Skin epidermis (tissue), 12 donors: Measurements from ENCODE around the gene PYGO2.
"Not testable (repeated sequence)": the region's sequence is repeated elsewhere in the genome, so short reads cannot be mapped to it uniquely, and the experiment has no call there.

Source experiments
- H3K27ac ChIP-seq, 21 experiments: fragments of 200-600 bp; sonication (generic) in 11 of 21; one replicate each; pipeline ENCODE4 v1.5.0; 2020; ENCODE audit warnings: mild to moderate bottlenecking in 3 of 21, inconsistent platforms in 2 of 21, moderate library complexity in 2 of 21
- H3K4me3 ChIP-seq, 7 experiments: fragments of 200-600 bp; sonication (generic) in 2 of 7; one replicate each; pipeline ENCODE4 v1.5.0; 2020; ENCODE audit warnings: inconsistent platforms in 2 of 7, mild to moderate bottlenecking in 2 of 7, moderate library complexity in 1 of 7

The PYGO2 gene

DNA sequence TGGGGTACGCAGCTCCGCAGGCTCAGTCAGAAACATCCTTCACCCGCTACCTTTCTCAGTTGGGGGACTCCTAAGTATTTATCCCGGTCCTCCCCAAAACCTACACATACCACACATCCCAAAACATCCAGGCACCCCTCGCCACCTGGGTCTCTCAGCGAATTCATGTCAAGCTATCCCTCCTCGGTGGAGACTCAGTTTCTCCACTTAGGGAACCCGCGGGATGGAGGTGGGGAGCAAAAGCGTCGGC lies 39.8 kb upstream of the PYGO2 start:
- peak overlapping the region; percentile 70 to 93 (median 83) for H3K4me3 ChIP-seq
- peak overlapping the region; percentile 83 to 99 (median 96) for H3K27ac ChIP-seq

DNA sequence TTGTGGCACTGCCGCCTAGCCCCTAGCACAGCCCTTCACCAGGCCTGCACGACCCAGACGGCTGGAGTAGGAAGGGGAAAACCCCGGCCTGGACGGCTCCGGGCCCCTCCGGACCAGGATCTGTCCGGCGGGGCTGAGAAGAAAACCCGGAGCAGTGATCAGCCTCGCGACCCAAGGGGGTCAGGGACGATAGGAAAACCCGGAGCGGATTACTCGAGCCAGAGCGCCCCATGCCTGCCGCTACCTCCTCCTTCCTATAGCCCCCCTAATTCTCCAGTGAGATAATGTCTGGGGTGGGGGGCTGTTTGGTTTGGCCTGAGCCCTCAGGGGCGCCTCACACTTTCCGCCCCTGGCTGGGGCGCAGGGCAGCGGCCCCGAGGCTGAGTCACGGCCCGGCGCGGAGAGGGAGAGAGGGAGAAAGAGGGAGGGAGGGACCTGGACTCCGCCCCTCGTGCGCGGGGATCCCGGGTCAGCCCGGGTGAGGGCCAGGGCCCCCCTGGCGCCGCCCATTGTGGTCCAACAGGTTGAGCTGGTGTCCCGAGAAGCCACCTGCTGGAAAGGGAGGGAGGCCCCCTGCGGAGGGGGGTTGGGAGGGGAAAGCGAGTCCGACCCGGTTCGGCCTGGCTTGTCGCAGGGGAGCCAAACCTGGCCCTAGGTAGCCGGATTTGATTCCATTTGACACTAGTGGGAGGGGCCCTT lies 39.3 kb upstream of the PYGO2 start:
- Histone ChIP-seq H3K27ac (peak overlapping the region; percentile 83 to 99 (median 96)), H3K4me3 (peak overlapping the region; percentile 70 to 93 (median 83))

DNA sequence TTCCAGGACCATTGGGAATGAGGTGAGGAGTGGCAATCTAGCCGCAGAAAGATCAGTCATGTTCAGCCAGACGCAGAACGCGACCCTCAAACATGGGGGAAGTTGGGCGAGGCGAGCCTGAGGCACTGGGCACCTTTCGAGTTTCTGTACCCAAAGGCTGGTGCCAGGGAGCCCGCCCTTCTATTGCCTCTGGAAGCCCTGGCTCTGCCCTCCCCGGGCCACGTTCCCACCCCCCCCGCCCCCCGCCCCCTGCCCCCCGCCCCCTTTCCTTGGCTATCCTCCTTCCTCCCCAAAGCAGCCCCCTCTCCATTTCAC lies 38.8 kb upstream of the PYGO2 start:
- H3K4me3 ChIP-seq = peak overlapping the region; percentile 70 to 93 (median 83)

DNA sequence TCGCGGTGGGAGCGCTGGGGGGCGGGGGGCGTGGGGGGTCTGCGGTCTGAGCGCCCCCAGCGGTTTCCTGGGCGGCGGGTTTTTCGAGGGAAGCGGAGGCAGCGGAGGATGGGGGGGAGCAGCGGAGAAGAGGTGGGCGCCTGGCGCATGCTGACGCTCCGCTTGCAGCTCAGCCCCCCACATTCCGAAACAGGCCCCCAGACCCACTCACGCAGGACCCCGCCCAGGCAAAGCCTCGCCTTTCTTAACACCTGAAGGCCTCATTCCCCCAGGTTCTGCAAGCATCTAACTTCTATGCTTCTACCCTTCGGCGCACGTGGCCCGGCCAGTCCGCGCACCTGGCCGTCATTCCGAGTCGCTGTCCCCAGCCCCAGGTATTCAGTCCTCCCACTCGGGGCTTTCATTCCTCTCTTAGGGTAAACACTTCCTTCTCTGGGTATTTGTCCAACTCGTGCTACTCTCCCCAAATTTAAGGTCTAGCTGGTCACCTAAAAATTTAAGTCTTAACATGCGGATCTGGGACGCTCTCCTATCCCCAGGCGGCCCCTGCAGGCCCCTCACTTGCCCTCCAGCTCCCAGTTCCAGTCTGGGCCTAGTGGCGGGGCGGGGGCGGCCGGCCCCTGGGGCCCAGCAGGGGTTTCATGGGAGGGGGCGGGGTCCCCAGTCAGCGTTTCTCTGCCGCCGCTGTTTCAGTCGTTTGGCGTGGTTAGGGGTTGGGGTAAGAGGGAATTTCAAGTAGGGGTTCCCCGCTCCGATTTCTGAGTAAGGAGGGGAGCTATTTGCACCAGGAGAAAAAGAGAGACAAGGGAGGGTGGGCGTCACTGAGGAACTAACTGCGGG lies 38.2 kb upstream of the PYGO2 start:
- peak overlapping the region; percentile 83 to 99 (median 96) for H3K27ac ChIP-seq
- peak overlapping the region; percentile 70 to 93 (median 83) for H3K4me3 ChIP-seq

More for the DNA sequence above, 38.8 kb upstream of the PYGO2 start:
- peak overlapping the region; percentile 83 to 99 (median 96) for H3K27ac ChIP-seq

DNA sequence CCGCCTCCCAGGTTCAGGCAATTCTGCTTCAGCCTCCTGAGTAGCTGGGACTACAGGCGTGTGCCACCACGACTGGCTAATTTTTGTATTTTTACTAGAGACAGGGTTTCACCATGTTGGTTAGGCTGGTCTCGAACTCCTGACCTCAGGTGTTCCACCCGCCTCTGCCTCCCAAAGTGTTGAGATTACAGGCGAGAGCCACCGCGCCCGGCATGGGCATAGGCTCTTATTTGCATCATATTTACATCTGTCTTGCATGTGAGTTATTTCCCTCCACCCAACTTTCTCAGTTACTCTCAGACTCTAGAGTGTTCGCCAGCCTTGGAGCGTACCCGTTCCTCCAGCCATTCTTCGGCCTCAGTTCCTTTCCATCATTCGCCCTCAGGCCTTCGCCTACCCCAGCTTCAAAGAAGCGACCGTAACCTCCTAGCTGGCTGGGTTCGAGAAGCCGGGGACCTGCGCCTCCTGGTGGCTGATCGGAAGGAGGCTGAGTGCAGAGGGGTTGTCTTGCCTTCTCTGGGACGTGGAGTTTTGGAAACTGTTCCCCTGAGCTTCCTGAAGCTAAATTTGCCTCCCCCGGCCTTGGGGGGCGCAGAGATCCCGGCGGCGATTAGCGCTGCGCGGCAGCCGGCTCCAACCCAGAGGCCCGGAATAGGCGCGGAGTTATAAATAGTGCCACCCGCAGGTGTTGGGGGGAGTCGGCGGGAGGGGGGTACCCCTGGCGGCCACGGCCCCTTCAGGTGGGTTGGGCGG lies 37.4 kb upstream of the PYGO2 start:
- Histone ChIP-seq H3K27ac (peak overlapping the region in 20 of 21 experiments; percentile 16 to 99 (median 96)), H3K4me3 (peak overlapping the region; percentile 11 to 93 (median 83))

DNA sequence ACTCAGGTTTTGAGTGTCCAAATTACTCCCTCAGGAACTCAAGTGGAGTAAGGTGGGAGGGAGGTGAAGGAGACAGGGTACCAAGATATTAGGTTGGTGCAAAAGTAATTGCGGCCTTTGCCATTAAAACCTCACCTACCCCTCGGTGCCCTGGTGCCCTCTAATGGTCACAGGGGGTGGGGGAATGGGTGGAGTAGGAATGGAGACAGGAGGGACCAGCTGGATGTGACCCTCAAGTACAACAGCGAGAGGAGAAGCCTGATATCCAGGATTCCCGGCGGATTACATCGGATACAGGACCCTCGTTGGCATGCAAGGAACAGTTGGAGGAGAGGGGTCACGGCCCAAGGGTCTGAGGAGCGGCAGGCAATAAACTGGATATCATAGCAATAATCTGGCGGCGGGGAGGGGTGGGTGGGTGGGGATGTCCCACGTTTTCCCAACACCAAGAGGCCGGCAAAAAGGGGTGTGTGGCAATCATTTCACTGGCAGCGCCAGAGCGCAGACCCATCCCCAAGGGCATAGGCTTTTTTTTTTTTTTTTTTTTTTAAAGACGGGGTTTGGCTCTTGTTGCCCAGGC lies 36.7 kb upstream of the PYGO2 start:
- no peak overlapping the region for H3K4me3 ChIP-seq
- H3K27ac ChIP-seq = peak overlapping the region in 1 of 21 experiments; percentile 60

DNA sequence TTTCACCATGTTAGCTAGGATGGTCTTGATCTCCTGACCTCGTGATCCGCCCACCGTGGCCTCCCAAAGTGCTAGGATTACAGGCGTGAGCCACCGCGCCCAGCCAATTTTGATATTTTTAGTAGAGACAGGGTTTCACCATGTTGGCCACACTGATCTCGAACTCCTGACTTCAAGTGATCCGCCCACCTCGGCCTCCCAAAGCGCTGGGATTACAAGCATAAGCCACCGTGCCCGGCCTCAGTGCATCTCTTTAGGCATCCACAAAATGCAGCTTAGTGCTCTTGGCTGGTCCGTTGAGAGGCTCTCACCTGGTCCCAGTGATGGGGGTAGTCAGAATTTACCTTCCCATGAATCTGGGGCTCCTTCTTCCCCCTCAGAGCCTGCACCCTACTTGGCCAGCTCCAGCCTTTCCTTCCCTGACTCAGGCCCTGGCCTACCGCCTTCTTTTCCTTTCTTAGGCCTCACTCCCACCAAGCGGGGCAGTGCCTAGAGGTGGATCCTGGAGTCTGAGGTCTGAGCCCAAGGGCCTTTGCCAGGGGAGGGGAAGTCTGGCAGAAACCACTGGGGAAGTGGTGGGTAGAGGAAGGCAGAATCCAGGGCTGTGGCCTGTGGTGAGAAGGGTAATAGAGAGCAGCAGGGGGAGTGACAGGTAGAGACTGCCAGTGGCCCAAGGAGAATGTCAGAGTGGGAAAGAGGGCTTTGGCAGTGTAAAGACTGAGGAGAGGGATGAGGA lies 35.6 kb upstream of the PYGO2 start:
- H3K4me3 ChIP-seq = no peak overlapping the region

DNA sequence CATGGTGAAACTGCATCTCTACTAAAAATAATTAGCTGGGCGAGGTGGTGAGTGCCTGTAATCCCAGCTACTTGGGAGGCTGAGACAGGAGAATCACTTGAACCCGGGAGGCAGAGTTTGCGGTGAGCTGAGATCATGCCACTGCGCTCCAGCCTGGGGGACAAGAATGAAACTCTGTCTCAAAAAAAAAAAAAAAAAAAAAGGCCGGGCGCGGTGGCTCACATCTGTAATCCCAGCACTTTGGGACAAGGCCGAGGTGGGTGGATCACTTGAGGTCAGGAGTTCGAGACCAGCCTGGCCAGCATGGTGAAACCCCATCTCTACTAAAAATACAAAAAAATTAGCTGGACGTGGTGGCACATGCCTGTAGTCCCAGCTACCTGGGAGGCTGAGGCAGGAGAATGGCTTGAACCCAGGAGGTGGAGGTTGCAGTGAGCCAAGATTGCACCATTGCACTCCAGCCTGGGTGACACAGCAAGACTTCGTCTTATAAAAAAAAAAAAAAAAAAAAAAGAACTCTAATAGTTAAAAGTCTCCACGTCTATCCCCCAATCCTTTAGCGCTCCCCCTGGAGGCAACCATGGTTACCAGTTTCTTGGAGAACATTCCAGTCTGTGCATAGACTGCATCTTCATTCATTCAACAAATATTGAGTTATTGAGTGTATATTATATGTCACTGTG lies 33.9 kb upstream of the PYGO2 start:
- H3K4me3 ChIP-seq, H3K27ac ChIP-seq: not testable (repeated sequence)

More for the DNA sequence above, 35.6 kb upstream of the PYGO2 start:
- no peak overlapping the region for H3K27ac ChIP-seq

DNA sequence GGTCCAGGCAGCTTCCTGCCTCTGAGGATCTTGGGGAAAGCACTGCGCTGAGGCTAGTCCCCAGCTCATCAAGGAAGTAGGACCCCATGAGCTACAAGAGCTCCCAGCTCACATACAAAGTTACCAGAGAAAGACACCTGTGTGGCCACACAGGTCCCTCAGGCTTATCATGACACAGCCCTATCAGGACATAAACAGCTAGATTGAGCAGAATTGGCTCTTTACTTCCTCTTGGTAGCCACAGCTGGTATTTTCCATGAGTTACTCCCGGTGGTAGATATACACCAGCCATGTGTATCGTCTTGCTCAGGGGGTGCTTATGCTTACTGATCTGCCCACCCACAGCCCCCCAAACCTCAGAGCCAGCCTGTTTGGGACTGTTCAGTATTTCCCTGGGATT lies 33.0 kb upstream of the PYGO2 start:
- Histone ChIP-seq H3K4me3 (no peak overlapping the region), H3K27ac (peak overlapping the region in 3 of 21 experiments; percentile 3 to 22 (median 21))

DNA sequence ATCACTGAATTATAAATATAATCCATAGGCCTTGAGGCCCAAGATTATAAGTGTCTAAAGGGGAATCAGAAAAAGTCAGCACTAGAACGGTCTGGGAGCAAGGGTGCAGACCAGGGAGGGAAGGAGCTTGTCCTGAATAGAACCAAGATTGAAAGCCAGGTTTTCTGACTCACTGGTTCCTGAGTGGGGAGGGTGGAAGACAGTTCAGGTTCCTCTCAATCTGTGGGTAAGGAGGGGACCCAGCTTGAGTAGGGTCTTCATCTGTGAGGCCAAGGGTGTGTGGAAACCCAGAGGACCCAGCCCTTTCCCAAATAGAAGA lies 32.6 kb upstream of the PYGO2 start:
- Histone ChIP-seq H3K4me3 (no peak overlapping the region), H3K27ac (peak overlapping the region in 2 of 21 experiments; percentile 21 to 22)

DNA sequence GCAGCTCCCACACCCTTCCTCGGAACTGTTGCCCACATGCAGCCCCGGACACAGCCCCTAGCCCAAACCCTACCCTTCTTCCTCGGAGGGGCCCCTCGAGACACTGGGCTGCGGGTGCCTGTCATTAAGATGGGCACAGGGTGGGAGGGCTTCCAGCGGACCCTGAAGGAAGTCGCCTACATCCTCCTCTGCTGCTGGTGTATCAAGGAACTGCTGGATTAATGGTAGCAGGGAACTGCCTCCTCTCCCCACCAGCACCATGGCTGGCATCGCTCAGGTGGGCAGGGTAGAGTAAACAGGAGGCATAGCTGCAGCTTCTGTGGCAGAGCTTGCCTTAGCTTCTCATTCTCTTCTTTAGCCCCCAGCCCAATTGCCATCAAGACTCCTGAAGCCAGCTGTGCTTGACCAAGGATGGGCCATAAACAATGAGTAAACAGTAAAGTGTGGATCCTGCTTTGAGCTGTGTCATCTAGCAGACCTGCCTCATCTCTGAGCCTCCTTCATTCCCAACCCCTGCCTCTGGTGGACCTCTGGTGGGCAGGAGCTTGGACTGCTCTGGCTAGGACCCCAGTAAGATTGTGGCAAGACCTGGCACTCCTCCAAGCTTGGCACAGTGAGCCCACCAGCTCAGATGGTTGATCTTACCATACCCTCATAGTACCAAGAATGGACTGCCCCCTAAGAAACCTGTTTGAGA lies 32.1 kb upstream of the PYGO2 start, which contains the start of gene LENEP:
Gene LENEP, plus strand, starts transcription at position 15 of the 697 bp plus-strand sequence. Its CDS starts 22 bp downstream, at position 37.
- no peak within 1 kb of the TSS for H3K4me3 ChIP-seq
- H3K27ac ChIP-seq = peak within 1 kb of the TSS in 2 of 21 experiments; percentile 21 to 22

DNA sequence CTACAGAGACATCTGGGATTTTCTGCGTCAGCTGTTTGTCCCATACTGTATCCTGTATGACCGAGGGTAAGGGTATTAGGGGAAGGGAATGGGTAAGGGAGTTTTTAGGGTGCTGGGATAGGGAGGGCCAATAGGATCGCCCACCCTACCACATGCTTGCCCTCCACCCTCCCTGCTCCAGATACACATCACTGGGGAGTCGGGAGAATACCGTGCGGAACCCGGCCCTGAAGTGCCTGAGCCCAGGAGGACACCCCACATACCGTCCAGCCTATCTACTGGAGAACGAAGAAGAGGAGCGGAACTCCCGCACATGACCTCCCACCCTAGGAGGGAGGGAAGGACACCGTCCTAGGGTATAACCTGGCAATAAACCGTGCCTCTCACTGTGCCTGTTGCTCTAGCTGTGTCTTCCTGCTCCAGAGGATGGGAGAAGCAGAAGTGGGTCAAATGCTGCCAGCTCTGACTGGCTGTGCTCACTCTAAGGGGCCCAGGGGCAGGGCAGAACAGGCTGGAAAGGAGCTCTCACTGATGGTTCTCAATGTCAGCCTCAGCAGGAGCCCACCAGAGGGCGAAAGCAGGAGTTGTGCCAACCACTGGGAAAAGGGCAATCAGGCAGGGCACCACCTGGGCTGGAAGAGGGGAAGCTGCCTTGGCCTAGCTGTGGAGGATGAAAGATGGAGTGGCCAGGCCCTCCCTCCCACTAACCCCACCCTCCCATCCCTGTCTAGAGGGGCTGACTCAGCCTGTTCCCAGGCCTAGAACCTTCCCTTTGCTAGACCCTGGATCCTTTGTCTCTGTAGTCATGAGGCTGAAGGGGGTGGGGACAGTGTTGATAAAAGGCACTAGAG lies 31.4 kb upstream of the PYGO2 start:
- no peak overlapping the region for H3K4me3 ChIP-seq
- no peak overlapping the region for H3K27ac ChIP-seq

DNA sequence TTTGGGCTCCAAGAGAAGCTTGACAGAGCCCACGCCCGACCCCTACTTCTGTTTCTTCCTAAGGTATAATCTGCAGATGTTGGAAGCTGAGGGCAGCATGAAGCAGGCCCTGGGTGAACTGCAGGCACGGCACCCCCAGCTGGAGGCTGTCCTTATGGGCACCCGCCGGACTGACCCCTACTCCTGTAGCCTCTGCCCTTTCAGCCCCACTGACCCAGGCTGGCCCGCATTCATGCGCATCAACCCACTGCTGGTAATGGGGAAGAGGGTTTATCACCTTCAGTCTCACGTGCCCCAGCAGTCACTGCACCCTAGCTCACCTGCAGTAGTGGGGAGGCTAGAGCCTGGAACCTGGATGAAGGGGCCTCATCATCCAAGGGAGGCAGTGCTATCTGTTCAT lies 28.7 kb upstream of the PYGO2 start:
- no peak overlapping the region for H3K4me3 ChIP-seq
- no peak overlapping the region for H3K27ac ChIP-seq

DNA sequence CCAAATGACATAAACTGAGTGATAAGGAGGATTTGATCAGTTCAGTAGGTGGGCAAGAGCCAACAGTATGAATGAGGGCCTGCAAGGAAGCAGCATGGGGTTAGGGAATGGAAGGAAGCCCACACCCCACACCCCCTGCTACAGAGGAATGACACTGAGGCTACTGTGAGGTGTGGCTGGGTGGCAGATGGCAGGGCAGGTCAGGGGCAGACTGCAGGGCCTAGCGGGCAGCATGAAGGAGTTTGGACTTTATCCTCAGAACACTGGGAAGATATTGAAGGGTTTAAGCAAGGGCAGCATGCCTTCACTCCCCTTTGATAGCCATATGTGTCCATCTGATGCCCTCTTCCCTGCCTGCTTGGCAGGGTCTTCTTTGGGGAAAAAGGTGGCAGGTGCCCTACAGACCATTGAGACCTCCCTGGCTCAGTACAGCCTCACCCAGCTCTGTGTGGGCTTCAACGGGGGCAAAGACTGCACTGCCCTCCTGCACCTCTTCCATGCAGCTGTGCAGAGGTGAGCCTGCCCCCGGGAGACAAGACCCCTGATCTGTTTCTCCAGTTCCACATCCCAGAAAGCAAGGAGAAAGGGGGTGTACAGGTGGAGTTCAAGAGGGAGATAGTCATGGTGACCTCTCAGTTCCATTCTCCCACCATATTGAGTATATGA lies 27.7 kb upstream of the PYGO2 start:
- no peak overlapping the region for H3K4me3 ChIP-seq
- no peak overlapping the region for H3K27ac ChIP-seq

DNA sequence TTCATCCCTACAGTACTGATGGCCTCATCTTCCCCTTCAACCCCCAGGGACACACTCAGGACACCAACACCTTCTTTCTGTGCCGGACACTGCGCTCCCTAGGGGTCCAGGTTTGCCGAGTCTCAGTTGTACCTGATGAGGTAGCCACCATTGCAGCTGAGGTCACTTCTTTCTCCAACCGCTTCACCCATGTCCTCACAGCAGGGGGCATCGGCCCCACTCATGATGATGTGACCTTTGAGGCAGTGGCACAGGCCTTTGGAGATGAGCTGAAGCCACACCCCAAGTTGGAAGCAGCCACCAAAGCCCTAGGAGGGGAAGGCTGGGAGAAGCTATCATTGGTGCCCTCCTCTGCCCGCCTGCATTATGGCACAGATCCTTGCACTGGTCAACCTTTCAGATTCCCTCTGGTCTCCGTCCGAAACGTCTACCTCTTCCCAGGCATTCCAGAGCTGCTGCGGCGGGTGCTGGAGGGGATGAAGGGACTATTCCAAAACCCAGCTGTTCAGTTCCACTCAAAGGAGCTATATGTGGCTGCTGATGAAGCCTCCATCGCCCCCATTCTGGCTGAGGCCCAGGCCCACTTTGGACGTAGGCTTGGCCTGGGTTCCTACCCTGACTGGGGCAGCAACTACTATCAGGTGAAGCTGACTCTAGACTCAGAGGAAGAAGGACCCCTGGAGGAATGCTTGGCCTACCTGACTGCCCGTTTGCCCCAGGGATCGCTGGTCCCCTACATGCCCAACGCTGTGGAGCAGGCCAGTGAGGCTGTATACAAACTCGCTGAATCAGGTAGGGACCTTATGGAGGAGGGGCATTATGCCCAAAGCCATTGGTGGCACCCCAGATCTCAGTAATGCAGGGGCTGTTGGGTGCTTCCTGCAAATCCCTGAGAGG lies 26.7 kb upstream of the PYGO2 start:
- Histone ChIP-seq H3K27ac (no peak overlapping the region), H3K4me3 (no peak overlapping the region)

DNA sequence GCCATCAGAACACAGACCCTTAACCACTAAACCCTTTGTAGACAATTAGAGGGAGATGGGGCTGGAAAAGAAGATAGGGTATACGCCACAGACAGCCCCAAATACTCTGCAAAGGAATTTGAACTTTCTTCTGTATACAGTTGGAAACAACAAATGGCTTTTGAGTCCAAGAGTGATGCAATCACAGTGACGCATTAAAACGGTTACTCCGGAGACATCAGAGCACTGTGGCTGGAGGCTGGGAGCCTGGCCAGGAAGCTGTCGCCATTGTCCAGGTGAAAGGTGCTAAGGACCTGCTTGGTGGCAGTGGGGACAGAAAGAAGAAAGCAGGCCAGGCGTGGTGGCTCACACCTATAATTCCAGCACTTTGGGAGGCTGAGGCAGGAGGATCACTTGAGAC lies 25.7 kb upstream of the PYGO2 start:
- H3K27ac ChIP-seq = peak overlapping the region in 1 of 21 experiments; percentile 65
- no peak overlapping the region for H3K4me3 ChIP-seq
